Testis (tissue), 3 donors: ENCODE measurements around the gene PSMA6. TPM values are rescaled to one million over a fixed set of nuclear protein-coding genes. Genes with fewer than 3 reads are reported as not detected.
"Not testable (repeated sequence)": the region's sequence is repeated elsewhere in the genome, so short reads cannot be mapped to it uniquely, and the experiment has no call there.

Experiments used
- DNase-seq: peaks from one replicate; pipeline ENCODE4 v3.0.0-alpha.2; 2019
- H3K27ac ChIP-seq, 2 donors: fragments of 200-600 bp; sonication (generic); one replicate each; pipeline ENCODE4 v1.5.1; 2019
- H3K27me3 ChIP-seq: fragments of 200-600 bp; sonication (generic); one replicate; pipeline ENCODE4 v1.5.1; 2019
- H3K36me3 ChIP-seq: fragments of 200-600 bp; sonication (generic); one replicate; pipeline ENCODE4 v1.5.1; 2017; ENCODE audit warnings: low read depth; ENCODE audit errors: missing control alignments
- H3K4me1 ChIP-seq: fragments of 200-600 bp; sonication (generic); one replicate; pipeline ENCODE4 v1.5.1; 2019
- H3K4me3 ChIP-seq, 2 donors: fragments of 200-600 bp; sonication (generic); one replicate each; pipeline ENCODE4 v1.5.1; 2017 to 2019
- H3K9me3 ChIP-seq: fragments of 200-600 bp; sonication (generic); one replicate; pipeline ENCODE4 v1.5.1; 2017
- POLR2A ChIP-seq: fragments of 450-650 bp; IDR thresholded peaks from one replicate; pipeline ENCODE4 v1.6.1; 2017; ENCODE audit warnings: antibody characterized with exemption, mild to moderate bottlenecking, moderate library complexity
- WGBS, 2 donors: methylation state at CpG; one replicate each; pipeline ENCODE4 v1.1.5; 2018; 5-methylcytosine and 5-hydroxymethylcytosine counted together
- intact Hi-C: fragments of 100-400 bp; cut with DNase I; formaldehyde crosslinking; loops from one replicate; pipeline ENCODE4 v1.15.1; 2023; ENCODE audit warnings: low total_unique reads
- polyA plus RNA-seq: library from polyadenylated mRNA; stranded (reverse); fragments of 350-450 nt; fragmentation: Illumina TruSeq; extraction: RNeasy Lipid Tissue Mini Kit (QIAGEN cat#74804); gene quantifications from one replicate; pipeline ENCODE4 v1.2.3, GENCODE V29; 2014; ENCODE audit warnings: low read depth, low replicate concordance; ENCODE audit not compliant: insufficient read depth
- total RNA-seq, 2 donors: library from RNA; depleted of rRNA; stranded (reverse); fragments of >200 nt; gene quantifications; one replicate each; pipeline ENCODE4 v1.2.3, GENCODE V29; 2016
- TF ChIP-seq, protein P1 (sequence below), 3 experiments: fragments of 450-650 bp in 2 of 3; fragments of 200-600 bp in 1 of 3; sonication (generic) in 1 of 3; IDR thresholded peaks; one replicate each; pipeline ENCODE4 v1.5.1; 2016 to 2019; ENCODE audit warnings: antibody characterized with exemption in 3 of 3, mild to moderate bottlenecking in 2 of 3, moderate library complexity in 1 of 3

The PSMA6 gene
- total and polyA plus RNA-seq, 3 donors from 2014 or later: 147 to 461 (median 257) TPM

DNA sequence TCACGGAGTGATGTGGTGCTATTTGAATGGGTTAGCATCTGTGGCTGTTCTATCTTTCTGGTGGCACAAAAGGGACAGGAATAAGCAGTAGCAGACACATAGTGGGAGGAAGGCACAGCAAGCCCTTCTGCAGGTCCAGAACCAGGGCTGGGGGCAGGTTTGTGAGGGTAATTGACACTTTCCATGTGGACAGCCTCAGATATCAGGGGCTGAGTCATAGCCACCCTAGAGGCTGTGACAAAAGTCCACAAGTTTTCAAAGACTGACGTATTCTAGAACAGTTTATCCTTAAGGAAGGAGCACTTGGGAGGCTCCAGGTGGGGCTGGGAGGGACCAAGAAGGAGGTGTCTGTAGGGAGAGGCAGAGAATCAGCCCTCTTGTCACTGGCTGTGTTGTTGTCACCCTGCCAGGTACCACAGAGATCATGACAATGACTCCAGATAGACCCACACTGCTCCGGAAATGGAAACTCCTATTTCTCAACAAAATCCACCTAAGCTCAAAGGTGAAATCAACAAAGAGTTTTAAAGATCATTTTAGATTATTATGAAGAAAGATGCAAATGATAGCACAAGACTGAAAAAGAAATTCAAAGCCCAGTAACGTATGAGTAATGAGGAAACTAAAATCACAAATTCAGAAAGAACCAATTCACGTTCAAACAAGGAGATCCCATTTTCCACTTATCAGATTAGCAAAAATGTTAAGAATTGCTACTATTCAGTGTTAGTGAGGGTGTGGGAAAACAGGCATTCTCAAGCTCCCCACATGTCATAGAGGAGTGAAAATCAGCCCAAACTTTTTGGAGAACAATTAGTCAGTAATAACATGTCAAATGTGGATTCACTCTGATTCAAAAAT lies 64.0 kb downstream of the PSMA6 start:
- 50 to 64% methylated on average over 5 of the region's 5 CpGs for WGBS, 2 donors
- Histone ChIP-seq H3K27me3 (no peaks in the 10 kb centered on the region), H3K27ac (no peak overlapping the region), H3K4me3 (no peak overlapping the region), H3K9me3 (no peaks in the 10 kb centered on the region), H3K36me3 (no peaks in the 10 kb centered on the region), H3K4me1 (peaks cover 28% of the 10 kb centered on the region)
- TF ChIP-seq, protein P1, sequence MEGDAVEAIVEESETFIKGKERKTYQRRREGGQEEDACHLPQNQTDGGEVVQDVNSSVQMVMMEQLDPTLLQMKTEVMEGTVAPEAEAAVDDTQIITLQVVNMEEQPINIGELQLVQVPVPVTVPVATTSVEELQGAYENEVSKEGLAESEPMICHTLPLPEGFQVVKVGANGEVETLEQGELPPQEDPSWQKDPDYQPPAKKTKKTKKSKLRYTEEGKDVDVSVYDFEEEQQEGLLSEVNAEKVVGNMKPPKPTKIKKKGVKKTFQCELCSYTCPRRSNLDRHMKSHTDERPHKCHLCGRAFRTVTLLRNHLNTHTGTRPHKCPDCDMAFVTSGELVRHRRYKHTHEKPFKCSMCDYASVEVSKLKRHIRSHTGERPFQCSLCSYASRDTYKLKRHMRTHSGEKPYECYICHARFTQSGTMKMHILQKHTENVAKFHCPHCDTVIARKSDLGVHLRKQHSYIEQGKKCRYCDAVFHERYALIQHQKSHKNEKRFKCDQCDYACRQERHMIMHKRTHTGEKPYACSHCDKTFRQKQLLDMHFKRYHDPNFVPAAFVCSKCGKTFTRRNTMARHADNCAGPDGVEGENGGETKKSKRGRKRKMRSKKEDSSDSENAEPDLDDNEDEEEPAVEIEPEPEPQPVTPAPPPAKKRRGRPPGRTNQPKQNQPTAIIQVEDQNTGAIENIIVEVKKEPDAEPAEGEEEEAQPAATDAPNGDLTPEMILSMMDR (IDR thresholded peaks at IDR 0.05): no peak
- no peak for TF ChIP-seq POLR2A
- DNase-seq: no peak
- intact Hi-C loops: no loop called here

DNA sequence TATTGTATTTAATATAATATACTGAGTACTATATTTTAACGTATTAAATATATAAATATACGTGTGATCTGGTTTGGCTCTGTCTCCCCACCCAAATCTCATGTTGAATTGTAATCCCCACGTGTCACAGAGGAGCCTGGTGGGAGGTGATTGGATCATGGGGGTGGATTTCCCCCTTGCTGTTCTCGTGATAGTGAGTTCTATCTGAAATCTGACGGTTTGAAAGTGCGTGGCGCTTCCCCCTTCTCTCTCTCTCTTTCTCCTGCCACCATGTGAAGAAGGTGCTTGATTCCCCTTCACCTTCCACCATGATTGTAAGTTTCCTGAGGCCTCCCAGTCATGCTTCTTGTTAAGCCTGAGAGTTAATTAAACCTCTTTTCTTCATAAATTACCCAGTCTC lies 67.5 kb downstream of the PSMA6 start:
- 81 to 83% methylated on average over 7 of the region's 7 CpGs for WGBS, 2 donors
- DNase-seq, H3K9me3 ChIP-seq, H3K36me3 ChIP-seq, H3K27me3 ChIP-seq, H3K4me3 ChIP-seq, H3K27ac ChIP-seq, intact Hi-C loops, H3K4me1 ChIP-seq: not testable (repeated sequence)

DNA sequence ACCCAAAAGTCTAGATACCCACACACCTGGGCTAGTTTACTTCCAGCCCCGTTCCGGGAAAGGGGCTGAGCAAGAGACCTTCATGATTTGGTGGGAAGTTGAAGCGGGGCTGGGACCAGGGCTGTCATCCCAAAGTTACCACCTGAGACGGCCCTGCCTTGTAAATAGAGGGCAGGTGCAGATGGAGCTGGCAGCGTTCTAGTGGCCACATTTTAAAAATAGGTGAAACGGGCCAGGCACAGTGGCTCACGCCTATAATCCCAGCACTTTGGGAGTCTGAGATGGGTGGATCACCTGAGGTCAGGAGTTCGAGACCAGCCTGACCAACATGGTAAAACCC lies 68.9 kb downstream of the PSMA6 start:
- DNase-seq: no peak
- Histone ChIP-seq H3K27ac (no peak overlapping the region), H3K9me3 (no peaks in the 10 kb centered on the region), H3K4me1 (peaks cover 5% of the 10 kb centered on the region), H3K4me3 (no peak overlapping the region), H3K36me3 (no peaks in the 10 kb centered on the region), H3K27me3 (no peaks in the 10 kb centered on the region)
- intact Hi-C loops: no loop called here
- WGBS, 2 donors: 88% methylated on average over 8 of the region's 8 CpGs
- TF ChIP-seq, protein P1 (IDR thresholded peaks at IDR 0.05): no peak
- TF ChIP-seq POLR2A: no peak

DNA sequence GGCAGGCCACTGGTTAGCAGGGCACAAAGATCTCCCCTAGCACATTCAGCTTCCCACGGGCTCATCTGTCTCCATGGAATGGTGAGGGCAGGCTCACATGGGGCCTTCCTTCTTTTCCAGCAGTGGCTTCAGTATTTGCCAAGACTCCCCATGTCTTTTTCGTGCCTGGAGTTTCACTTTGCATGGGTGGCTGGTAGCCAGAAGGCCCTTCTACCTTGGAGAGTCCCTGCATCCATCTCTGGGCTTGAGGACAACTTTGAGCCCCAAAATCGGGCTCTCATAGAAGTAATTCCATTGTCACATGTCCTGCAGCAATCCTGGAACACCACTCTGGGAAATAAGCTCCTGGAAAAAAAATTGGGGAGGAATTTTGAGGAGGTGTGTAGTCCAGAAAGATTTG lies 70.3 kb downstream of the PSMA6 start:
- no peak for TF ChIP-seq POLR2A
- TF ChIP-seq, protein P1 (IDR thresholded peaks at IDR 0.05): no peak
- no peak for DNase-seq
- H3K4me1 ChIP-seq: no peaks in the 10 kb centered on the region
- H3K9me3 ChIP-seq: no peaks in the 10 kb centered on the region
- intact Hi-C loops: no loop called here
- no peaks in the 10 kb centered on the region for H3K36me3 ChIP-seq
- no peak overlapping the region for H3K27ac ChIP-seq
- no peaks in the 10 kb centered on the region for H3K27me3 ChIP-seq
- 43 to 48% methylated on average over 3 of the region's 3 CpGs for WGBS, 2 donors
- no peak overlapping the region for H3K4me3 ChIP-seq

DNA sequence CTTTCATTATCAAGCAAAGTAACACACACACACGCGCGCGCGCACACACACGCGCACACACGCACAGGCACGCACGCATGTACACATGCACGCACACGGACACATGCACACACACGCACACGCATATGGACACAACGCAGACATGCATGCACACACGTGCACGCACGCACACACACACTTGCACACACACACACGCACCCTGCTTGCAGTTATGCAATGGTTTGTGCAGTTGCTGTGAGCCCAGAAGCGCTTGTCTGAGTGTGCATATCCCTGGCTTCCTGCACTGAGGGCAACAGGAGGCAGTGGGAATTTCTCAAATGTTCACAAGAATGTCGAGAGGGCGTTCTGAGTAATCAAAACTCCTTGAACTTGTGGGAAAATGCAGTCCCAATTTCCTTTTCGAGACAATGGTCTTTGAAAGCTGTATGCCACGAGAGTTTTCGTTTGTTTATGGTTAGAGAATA lies 70.8 kb downstream of the PSMA6 start:
- Histone ChIP-seq H3K9me3 (no peaks in the 10 kb centered on the region), H3K4me1 (no peaks in the 10 kb centered on the region), H3K27ac (no peak overlapping the region), H3K4me3 (no peak overlapping the region), H3K27me3 (no peaks in the 10 kb centered on the region), H3K36me3 (no peaks in the 10 kb centered on the region)
- intact Hi-C loops: no loop called here
- TF ChIP-seq POLR2A: no peak
- TF ChIP-seq, protein P1 (IDR thresholded peaks at IDR 0.05): no peak
- 78 to 81% methylated on average over 25 of the region's 25 CpGs for WGBS, 2 donors
- no peak for DNase-seq
